HG02852 (cell line): ENCODE data around the gene SLC22A1.

Experiments used
- ATAC-seq: cut with Tn5 transposase; IDR thresholded peaks from one replicate; pipeline ENCODE4 v1.9.1; 2021; ENCODE audit warnings: mild to moderate bottlenecking, moderate library complexity; ENCODE audit not compliant: unreplicated experiment

Gene SLC22A1

DNA sequence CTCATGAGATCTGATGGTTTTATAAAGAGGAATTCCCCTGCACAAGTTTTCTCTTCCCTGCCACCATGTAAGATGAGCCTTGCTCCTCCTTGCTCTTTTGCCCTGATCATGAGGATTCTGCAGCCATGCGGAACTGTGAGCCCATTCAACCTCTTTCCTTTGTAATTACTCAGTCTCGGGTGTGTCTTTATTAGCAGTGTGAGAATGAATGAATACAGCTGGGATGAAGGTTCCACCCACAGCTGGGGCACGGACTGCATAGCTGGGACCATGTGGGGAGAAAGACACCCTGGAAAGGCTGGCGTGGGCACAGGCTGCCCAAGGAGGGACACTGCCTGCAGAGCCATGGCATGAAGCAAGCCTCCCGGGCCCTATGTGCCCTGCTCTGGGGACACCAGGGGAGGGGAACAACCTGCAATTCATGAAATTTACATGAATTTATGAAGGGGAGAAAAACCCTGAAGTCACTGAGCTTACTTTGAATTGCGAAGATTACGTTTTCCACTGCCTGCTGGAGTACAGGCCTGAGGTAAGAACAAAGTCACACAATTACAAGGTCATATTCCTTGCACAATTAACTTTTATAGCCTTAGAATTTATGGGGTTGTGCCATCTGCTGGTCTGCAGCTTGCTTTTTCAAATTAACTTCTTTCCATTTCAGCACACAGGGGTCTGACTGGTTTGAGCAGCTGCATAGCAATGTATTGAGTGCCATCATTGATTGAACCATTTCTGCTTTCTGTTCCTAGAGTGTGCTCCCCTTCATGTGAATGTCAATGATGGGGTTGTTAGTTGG, 46.2 kb downstream of the SLC22A1 start:
- no peak for ATAC-seq

DNA sequence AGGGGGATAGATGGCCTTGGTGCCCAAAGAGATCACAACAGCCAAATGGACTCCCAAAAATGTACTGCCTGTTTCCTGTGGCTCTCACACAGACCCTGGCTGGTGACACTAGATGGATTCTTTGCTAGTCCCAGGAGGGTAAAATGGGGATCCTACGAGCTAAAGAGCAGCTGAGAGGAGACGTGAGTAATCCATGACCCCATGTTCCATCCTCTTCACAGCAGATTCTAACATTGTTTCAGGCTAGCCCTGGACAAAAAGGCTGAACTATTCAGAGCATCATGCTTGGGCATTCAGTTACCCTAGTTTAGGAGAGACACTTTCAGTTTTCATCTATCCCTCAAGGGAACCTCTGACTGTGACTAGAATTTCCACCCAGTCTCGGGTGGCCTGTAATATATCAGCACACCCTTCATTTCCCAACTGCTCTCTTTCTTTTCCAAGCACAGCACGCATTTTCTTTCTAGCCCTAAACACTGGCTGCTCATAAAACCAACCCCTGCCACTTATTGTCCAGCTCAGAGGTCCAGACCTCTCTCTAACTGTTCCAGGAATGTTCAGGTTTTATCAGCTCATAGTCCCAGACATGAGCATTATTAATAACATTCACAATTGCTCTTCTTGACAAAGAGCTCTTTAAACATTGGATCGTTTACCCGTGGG, 48.5 kb downstream of the SLC22A1 start:
- ATAC-seq, result no peak

DNA sequence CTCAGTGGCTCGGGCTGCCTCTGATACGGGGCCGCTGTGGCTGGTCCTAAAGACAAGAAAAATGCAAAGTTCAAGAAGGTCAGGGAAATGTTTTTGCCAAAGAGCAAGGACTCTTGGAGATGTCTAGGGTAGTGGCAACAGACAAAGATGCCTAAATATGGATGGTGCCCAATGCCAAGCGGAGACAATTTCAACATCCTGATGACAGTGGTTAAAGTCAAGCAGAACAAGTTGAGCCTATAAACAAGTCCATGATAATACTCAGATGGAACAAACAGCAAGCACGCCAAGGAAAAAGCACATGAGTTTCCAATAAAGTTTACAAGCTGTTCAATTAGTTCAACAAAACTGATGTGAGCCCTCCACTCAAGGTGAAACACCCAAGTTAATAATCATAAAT, 51.1 kb downstream of the SLC22A1 start:
- ATAC-seq, result no peak

DNA sequence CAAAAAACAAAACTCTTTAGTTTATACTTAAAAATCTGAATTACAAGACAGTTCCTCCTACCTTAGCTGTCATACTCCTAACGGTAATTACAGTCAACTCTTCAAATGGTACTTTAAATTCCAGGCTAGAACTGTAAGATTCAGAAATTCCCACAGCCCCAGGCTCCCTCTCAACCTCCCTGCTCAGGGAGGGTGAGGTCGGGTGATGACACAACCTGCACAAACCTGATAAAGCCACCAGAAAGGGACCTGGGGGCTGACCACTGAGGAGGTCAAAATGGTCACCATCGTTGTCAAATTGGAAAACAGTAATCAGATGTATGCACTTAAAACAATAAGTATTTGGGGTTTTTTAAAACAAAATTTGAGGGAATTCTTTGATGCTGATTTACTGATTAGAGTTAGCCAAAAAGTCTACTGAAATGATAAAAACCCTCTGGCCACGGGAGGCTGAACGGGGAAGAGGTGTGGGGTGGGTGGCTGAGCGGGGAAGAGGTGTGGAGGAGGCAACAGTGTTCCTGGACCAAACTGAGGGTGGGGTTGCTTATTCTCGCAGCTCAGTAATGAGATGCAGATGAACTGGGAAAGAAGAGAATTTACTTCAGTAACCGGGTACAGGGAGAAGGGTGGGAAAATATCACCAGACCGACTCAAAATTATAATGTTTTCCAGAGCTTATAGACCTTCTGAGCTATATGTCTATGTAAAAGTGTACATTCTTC, 52.4 kb downstream of the SLC22A1 start:
- ATAC-seq, result no peak

DNA sequence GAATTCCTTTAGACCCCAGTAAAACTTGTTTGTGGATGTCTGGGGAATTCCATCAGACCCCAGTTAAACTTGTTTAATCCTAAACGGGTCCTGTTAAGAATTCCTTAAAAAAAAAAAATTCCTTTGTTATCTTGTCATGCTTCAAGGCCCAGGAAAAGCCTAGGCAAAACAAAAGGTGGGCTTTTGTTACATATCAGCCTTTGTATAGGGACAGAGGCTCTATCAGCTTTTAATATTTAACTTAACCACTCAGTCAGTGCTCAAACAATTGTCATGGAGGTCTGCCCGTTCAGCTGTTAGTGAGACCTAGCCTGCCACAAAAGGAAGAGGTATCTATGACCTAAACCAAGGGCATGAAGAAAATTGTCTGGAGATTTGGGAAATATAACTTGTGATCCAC, 53.1 kb downstream of the SLC22A1 start:
- no peak for ATAC-seq

DNA sequence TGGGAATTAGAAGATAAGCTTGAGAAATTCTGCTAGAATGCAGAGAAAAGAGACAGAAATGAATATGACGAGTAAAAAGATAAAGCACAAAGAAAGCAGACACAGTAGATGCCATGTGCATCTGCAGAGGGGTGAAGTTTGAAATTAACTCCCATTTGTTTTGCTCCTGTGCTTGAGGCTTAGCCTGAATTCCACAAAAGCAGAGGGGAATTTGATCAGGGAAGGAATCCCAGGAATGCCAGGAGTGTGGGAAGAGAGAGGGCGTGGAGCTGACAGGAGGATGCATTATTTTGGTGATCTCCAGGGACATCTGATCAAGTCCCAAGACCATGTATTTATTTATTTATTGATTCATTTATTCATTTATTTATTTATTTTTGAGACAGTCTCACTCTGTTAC, 55.6 kb downstream of the SLC22A1 start:
- ATAC-seq, result no peak

DNA sequence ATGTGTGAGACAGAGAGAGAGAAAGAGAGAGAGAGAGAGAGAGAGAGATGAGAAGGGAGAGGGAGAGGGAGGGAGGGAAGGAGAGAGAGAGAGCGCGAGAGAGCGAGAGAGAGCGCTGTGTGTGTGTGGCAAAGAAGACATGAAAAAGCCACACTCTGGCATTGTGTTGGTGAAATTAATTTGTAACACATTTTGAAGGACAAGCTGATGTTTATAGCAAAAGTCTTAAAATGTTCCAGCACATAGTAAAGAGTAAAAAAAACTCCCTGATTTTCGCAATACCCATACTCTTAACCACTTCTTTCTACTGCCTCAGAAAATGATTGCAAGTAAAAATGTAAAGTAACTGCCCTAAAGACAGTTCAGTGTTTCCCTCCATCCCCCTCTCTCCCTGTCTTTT, 56.7 kb downstream of the SLC22A1 start:
- no peak for ATAC-seq

DNA sequence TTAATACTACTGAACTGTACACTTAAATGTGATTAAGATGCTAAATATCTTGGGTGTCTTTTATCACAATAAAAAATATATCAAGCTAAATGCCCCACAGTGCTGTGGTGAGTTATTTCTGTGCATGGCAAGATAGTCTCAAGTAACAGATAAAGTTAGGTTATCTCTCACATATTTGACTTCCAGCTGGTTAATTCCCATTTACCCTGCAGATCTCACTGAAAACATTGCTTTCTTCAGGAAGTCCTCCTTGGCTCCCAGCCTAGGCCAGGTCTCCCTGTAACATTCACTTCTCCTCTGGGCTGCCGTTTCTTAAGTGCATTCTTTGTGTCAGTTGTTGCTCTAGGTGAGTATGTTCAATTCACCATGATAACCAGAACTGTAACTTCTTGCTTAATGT, 59.1 kb downstream of the SLC22A1 start:
- no peak for ATAC-seq

DNA sequence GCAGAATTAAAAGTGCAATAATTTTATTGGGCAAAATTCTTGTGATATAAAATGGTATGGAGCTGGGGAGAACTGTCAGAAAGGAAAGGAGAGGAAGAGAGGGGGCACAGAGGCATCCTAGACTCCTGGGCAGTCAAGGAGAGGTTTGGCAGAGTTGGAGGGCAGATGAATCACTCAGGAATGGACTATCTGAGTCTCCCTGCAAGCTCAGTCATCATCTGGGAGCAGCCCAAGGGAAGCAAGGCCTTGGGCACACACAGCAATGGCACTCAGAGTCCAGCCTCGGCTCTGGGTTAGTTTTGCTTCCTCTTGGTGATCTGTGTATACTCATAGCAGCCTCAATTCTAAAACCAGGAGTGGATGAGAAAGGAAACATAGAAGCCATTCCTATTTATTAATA, 67.2 kb downstream of the SLC22A1 start:
- ATAC-seq, result no peak

DNA sequence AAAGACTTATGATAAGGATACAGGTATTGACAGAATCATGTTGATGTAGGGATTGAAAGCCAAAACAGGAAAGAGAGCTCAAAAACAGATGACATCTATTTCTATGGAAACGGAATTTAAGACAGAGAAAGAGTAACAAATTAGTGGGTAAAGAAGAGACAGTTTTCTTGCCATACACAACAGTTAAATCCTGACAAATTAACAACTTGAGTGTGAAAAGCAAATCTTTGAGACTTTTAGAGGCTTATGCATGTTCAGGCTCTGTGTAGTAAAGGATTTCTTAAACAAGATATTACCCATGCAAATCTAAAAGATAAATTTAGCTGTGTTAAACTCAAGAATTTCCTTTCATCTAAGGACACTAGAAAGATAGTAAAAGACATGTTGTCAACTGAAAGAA, 68.5 kb downstream of the SLC22A1 start:
- ATAC-seq, result no peak

DNA sequence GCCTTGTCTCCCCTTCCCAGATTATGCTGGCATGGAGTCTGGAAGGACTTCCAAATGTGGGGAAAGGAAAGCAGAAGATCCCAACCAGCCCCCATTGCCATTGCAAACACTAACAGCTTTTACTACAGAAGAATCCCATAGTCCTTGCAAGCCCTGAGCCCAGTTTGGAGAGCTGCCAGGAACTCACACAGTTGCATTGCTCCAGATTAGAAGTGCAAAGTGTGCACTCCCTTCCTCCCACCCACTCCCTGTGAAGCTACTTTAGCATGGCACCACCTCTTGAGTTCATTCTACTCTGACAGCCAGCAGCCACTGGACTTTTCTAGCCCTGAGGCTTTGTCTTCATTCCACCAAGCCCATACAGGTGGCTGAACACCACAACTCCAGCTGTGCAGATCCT, 69.4 kb downstream of the SLC22A1 start:
- ATAC-seq, result no peak

DNA sequence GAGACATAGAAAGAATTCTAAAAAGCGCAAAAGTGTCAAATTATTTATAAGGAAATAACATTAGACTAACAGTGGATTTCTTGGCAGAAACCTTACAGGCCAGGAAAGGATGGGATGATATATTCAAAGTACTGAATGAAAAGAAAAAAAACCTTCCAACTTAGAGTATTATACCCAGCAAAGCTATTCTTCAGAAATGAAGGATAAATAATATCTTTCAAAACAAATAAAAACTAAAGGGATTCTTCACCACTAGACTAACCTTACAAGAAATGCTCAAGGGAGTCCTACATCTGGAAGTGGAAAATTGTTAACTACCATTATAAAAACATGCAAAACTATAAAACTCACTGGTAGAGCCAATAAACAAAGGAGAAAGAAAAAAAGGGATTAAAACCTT, 71.2 kb downstream of the SLC22A1 start:
- no peak for ATAC-seq

DNA sequence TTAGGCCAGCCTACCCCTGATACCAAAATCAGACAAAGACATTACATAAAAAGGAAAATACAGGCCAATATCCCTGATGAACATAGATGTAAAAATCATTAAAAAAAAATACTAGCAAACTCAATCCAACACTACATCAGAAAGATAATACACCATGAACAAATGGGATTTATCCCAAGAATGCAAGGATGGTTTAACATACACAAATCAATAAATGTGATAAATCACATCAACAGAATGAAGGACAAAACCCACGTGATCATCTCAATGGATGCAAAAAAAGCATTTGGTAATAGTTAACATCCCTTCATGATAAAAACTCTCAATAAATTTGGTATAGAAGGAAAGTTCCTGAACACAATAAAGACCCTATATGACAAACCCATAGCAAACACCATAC, 73.2 kb downstream of the SLC22A1 start:
- no peak for ATAC-seq

DNA sequence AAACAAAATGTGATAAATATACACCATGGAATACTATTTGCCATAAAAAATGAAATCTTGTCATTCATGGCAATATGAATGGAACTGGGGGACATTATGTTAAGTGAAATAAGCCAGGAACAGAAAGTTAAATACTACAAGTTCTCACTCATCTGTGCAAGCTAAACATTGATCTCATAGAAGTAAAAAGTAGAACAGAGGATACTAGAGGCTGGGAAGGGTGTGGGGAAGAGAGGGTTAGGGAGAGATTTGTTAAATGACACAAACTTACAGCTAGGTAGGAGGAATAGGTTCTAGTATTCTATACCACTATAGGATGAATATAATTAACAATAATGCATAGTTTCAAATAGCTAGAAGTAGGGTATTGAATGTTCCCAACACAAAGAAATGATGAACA, 76.0 kb downstream of the SLC22A1 start:
- ATAC-seq, result no peak

DNA sequence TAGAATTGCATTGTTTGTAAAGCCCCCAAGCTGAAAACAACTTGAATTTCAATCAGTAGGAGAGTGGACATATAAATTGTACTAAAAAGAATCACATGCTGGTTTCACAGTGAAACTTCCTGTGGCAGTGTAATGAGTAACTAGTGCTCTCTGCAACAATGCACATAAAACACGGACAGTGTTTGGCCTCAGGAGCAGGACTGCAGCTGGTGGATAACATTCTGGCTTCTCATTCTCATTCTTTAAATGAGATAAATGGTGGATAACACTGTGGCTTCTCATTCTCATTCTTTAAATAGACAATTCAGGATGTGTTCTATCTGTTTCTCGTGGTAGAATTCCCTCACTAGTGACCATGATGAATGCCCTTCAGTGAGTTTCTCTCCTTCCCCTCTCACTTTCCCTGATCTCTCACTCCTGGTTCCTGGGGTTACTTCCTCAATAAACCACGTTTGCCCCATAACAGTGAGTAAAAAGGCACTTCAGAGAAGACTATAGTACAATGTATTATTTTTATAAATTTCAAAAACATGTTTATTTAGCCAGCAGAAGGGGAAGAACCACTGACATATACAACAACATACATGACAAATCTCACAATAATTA, 77.1 kb downstream of the SLC22A1 start:
- ATAC-seq, result no peak

DNA sequence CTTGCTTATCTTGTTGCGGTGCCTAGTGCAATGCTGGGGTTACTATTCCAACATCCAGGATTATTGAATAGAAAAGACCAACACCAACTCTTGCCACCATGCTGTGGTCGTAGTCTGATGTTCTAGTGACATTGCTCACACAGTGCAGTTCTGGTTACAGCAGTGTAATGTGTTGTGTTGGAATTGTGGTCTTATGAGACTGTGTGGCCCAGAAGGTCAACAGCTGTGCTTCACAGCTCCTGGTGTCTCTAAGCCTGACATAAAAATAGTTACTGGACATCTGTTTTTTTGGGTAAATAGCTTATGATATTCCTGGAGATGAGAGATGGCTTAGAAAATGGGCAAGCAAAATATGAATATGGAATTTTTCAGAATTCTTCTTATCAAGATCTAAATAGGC, 79.4 kb downstream of the SLC22A1 start:
- no peak for ATAC-seq

DNA sequence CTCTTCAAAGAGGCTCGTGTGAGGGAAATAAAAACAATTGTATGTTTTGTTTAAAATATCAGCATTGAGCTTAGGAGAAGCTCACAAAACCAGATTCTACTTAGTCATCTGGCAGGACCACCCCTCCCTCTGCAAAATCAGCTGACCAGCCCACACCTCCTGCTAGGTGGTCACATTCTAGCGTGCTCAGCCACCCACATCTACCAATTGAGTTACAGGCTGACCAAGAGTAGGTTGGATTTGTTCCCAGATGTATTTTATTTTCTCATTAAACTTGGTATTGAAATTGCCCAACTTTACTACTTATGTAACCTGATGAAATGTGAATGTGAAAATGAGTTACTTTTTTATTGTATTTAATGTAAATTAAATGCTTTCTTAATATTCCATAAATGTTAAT, 80.8 kb downstream of the SLC22A1 start:
- ATAC-seq, result no peak

DNA sequence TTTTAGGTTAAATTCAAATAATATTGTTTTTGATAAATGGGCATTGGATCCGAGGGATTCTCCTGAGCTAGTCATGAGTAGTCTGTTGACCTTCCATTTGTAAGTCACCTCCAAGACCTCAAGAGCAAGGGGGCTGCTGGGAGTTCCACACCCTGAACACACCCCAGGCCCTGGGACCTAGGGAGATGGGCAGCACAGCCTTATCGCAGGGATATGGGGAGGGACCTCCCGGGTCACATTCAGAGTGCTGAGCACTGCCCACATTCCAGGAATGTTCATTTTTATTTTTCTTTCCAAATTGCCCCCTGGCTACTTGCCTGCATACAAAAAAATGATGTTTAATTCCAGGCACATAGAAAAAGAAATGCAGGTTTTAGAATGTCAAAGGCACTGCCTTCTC, 81.5 kb downstream of the SLC22A1 start:
- no peak for ATAC-seq

DNA sequence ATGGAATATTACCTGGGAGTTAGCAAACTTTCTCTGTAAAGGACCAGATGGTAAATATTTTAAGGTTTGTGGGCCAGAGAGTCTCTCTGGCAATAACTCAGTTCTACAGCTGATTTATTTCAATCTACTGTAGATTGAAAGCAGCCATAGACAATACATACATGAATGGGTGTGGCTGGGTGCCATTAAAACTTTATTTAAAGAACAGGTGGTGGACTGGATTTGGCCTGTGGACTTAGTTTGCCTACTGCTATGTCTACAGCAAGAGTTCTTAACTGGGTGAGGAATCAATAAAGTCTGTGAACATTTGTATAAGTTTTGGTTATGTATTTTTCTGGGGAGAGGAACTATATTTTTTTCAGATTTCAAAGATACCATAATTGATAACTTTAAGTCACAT, 81.9 kb downstream of the SLC22A1 start:
- ATAC-seq, result no peak

DNA sequence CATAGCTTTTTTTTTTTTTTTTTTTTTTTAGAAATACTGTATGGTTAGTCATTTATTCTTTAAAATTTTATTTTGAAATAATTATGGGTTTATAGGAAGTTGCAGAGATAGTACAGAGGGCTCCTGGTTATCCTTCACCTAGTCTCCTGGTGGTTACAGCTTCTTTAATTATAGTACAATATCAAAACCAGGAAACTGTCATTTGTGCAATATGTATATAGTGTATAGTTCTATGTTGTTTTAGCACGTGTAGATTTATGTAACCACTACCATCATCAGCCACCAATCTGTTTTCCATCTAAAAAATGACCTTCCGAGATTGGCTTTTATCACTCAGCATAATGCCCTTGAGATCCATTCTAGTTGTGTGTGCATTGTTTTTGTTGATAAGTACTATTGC, 82.3 kb downstream of the SLC22A1 start:
- ATAC-seq, result no peak

DNA sequence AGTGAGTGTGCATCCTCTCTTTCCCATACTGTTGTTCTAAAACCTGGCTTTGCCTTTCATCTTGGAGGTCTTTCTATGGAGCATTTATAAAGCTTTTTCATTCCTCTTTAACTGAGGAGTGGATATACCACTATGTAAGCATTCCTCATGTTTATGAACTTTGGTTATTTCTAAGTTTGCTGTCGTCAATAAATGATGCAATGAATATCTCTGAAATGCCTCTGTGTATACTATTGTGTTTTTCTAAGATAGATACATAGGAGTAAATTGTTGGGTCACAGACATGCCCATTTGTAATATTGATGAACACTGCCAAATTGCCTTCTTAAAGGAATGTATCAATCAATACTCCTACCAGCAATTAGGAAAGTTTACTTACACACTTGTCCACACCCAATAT, 83.1 kb downstream of the SLC22A1 start:
- ATAC-seq, result no peak

DNA sequence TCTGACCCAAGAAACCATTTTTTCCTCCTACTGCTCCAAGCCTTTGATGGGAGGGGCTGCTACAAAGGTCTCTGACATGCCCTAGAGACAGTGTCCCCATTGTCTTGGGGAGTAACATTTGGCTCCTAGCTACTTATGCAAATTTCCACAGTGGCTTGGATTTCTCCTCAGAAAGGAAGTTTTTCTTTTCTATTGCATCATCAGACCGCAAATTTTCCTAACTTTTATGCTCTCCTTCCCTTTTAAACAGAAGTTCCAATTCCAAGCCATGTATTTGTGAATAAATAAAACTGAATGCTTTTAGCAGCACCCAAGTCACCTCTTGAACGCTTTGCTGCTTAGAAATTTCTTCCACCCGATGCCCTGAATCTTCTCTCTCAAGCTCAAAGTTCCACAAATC, 86.0 kb downstream of the SLC22A1 start:
- no peak for ATAC-seq
